ENCODE results near the gene LRCH1.

The LRCH1 gene

DNA sequence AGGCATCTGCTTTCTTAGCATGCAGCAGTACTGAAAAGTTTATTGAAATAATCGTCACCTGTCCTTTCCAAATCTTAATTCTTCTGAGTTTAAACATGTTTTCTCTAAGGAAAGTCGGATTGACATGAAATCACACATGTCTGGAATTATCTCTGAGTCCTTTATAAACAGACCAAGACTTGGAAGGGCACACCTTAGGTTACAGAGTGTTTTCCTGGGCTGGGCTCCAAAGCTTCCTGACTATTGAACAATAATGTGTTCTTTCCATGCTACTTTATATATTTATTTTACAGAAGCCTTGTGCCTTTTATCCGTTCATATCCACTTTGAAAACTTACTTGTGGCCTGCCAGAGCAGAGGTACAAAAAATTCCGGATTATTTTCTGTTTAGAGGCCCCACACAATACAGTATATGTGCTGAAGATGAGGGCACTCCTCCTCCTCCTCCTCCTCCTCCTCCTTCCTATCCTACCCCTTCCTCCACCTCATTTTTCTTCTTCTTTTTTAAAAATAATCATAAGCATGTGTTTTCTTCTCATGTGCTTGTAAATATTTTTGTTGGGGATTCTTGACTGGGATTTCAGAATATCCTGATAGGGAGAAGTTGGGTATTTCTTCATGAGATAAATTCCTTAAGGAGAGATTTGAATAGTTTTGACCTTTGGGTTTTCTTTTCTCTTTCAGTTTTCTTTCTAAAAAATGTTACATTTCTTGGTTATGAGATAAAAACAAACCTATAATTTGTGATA lies 52.3 kb downstream of the LRCH1 start:
- Histone ChIP-seq H2BK5ac (ENCODE audit: low read depth, low read length, poor library complexity, severe bottlenecking) (no peak overlapping the region), H3K9ac (ENCODE audit: low read length) (no peak overlapping the region), H3K36me3 (ENCODE audit: control insufficient read depth in 1 of 2, insufficient read depth in 2 of 2, low read depth in 1 of 2, low read length in 2 of 2) (no peaks in the 10 kb centered on the region), H3K27me3 (ENCODE audit: control insufficient read depth in 1 of 2, insufficient read depth in 1 of 2, low read length in 2 of 2) (no peaks in the 10 kb centered on the region), H3K18ac (ENCODE audit: low read depth in 1 of 2, low read length in 2 of 2) (no peak overlapping the region), H3K4me3 (ENCODE audit: insufficient read depth in 1 of 2, low read depth in 1 of 2, low read length in 2 of 2) (no peak overlapping the region), H3K14ac (ENCODE audit: low read length in 2 of 2) (no peak overlapping the region), H4K8ac (ENCODE audit: low read length) (no peak overlapping the region), H3K23ac (ENCODE audit: low read length in 2 of 2) (no peak overlapping the region), H4K91ac (ENCODE audit: low read length) (no peak overlapping the region), H2BK15ac (ENCODE audit: low read depth, poor library complexity, severe bottlenecking) (no peak overlapping the region), H3K9me3 (ENCODE audit: control insufficient read depth, low read length) (no peaks in the 10 kb centered on the region), H2AFZ (ENCODE audit: low read depth, low read length) (no peak overlapping the region), H3K4me2 (ENCODE audit: low read length, poor library complexity, severe bottlenecking) (no peak overlapping the region), H3K79me1 (replicated peaks; ENCODE audit: low read length, poor library complexity, severe bottlenecking) (peaks cover 11% of the 10 kb centered on the region), H3K4me1 (ENCODE audit: control insufficient read depth, insufficient read depth, low read depth, low read length) (peaks cover 24% of the 10 kb centered on the region), H2BK12ac (ENCODE audit: low read length in 2 of 2) (no peak overlapping the region), H3K4ac (ENCODE audit: low read depth in 1 of 2, low read length in 2 of 2) (no peak overlapping the region), H3K27ac (ENCODE audit: low read length, poor library complexity, severe bottlenecking) (no peak overlapping the region), H2BK120ac (ENCODE audit: low read depth, low read length) (no peak overlapping the region), H2AK5ac (ENCODE audit: low read length, severe bottlenecking) (no peak overlapping the region)
- no peak for DNase-seq
- WGBS, result 93% methylated on average over 4 of the region's 4 CpGs

DNA sequence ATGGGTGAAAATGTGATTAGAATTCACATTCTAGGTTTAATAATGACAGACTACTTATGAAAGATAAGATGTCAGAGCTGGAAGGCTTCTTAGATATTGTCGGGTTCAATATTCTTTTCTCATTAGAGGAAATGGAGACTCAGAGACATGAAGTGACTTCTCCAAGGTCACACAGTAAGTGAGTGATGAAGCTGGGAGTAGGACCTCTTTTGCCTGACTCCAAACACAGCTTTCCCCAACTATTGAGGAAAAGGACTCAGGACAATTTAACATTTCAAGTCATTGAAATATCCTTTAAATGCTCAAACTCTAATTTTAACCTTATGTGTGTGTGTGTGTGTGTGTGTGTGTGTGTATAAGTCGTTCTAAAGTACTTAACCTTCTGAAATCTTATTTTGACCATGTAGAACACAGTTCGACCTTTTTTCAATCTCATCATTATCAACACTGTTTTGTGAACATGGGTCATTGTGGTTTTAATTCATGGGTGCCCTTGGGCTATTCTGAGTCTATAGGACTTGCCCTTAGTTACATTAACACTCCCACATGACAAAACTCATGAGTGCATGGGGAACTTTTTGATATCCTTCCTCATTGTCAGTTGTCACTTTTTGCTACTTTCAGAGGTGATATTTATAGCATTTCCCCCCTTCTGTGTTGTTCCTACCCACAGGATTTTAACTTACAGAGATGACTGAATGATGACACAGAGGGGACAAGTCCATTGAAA lies 53.0 kb downstream of the LRCH1 start:
- no peak overlapping the region for H3K14ac ChIP-seq (ENCODE audit: low read length in 2 of 2)
- H3K4me3 ChIP-seq (ENCODE audit: insufficient read depth in 1 of 2, low read depth in 1 of 2, low read length in 2 of 2), result no peak overlapping the region
- H2BK15ac ChIP-seq (ENCODE audit: low read depth, poor library complexity, severe bottlenecking), result no peak overlapping the region
- H3K18ac ChIP-seq (ENCODE audit: low read depth in 1 of 2, low read length in 2 of 2), result no peak overlapping the region
- no peaks in the 10 kb centered on the region for H3K36me3 ChIP-seq (ENCODE audit: control insufficient read depth in 1 of 2, insufficient read depth in 2 of 2, low read depth in 1 of 2, low read length in 2 of 2)
- H3K4me2 ChIP-seq (ENCODE audit: low read length, poor library complexity, severe bottlenecking), result no peak overlapping the region
- 100% methylated on average over 1 of the region's 3 CpGs for WGBS
- peaks cover 12% of the 10 kb centered on the region for H3K79me1 ChIP-seq (replicated peaks; ENCODE audit: low read length, poor library complexity, severe bottlenecking)
- H3K27me3 ChIP-seq (ENCODE audit: control insufficient read depth in 1 of 2, insufficient read depth in 1 of 2, low read length in 2 of 2), result no peaks in the 10 kb centered on the region
- no peak overlapping the region for H2BK12ac ChIP-seq (ENCODE audit: low read length in 2 of 2)
- H2BK5ac ChIP-seq (ENCODE audit: low read depth, low read length, poor library complexity, severe bottlenecking), result no peak overlapping the region
- peak overlapping the region; percentile 90 for H3K27ac ChIP-seq (ENCODE audit: low read length, poor library complexity, severe bottlenecking)
- peak overlapping the region; percentile 38 for H2AK5ac ChIP-seq (ENCODE audit: low read length, severe bottlenecking)
- no peak overlapping the region for H4K8ac ChIP-seq (ENCODE audit: low read length)
- H3K4me1 ChIP-seq (ENCODE audit: control insufficient read depth, insufficient read depth, low read depth, low read length), result peaks cover 22% of the 10 kb centered on the region
- no peak overlapping the region for H3K23ac ChIP-seq (ENCODE audit: low read length in 2 of 2)
- no peak for DNase-seq
- no peak overlapping the region for H2AFZ ChIP-seq (ENCODE audit: low read depth, low read length)
- H3K9ac ChIP-seq (ENCODE audit: low read length), result no peak overlapping the region
- no peak overlapping the region for H3K4ac ChIP-seq (ENCODE audit: low read depth in 1 of 2, low read length in 2 of 2)
- no peaks in the 10 kb centered on the region for H3K9me3 ChIP-seq (ENCODE audit: control insufficient read depth, low read length)
- no peak overlapping the region for H4K91ac ChIP-seq (ENCODE audit: low read length)
- no peak overlapping the region for H2BK120ac ChIP-seq (ENCODE audit: low read depth, low read length)

DNA sequence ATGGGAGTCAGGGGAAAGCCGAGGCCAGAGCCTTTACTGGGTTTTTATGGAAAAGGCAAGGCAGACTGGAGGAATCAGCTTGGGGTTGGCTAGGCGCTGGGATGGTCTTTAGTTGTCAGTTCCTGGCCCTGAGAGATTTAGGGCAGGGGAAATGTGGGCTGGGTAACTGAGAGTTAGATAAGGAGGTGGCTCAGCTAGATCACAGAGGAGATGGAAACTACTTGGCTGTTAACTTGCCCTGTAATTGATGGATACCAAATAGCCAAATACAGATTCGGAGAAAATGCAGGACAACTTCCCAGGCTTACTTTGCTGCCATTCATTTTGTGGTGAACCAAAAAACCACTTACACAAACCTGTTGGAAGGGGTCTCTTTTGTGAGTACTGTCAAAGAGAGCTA lies 54.0 kb downstream of the LRCH1 start:
- Histone ChIP-seq H2BK12ac (ENCODE audit: low read length in 2 of 2) (no peak overlapping the region), H3K4ac (ENCODE audit: low read depth in 1 of 2, low read length in 2 of 2) (peak overlapping the region in 1 of 2 experiments; percentile 15), H2BK120ac (ENCODE audit: low read depth, low read length) (no peak overlapping the region), H3K9me3 (ENCODE audit: control insufficient read depth, low read length) (no peaks in the 10 kb centered on the region), H3K4me1 (ENCODE audit: control insufficient read depth, insufficient read depth, low read depth, low read length) (peaks cover 18% of the 10 kb centered on the region), H3K27me3 (ENCODE audit: control insufficient read depth in 1 of 2, insufficient read depth in 1 of 2, low read length in 2 of 2) (no peaks in the 10 kb centered on the region), H2AFZ (ENCODE audit: low read depth, low read length) (no peak overlapping the region), H3K4me2 (ENCODE audit: low read length, poor library complexity, severe bottlenecking) (peak overlapping the region; percentile 3), H4K91ac (ENCODE audit: low read length) (no peak overlapping the region), H2BK5ac (ENCODE audit: low read depth, low read length, poor library complexity, severe bottlenecking) (peak overlapping the region; percentile 58), H3K4me3 (ENCODE audit: insufficient read depth in 1 of 2, low read depth in 1 of 2, low read length in 2 of 2) (no peak overlapping the region), H3K79me1 (replicated peaks; ENCODE audit: low read length, poor library complexity, severe bottlenecking) (peaks cover 13% of the 10 kb centered on the region), H4K8ac (ENCODE audit: low read length) (no peak overlapping the region), H2BK15ac (ENCODE audit: low read depth, poor library complexity, severe bottlenecking) (no peak overlapping the region), H3K23ac (ENCODE audit: low read length in 2 of 2) (no peak overlapping the region), H3K36me3 (ENCODE audit: control insufficient read depth in 1 of 2, insufficient read depth in 2 of 2, low read depth in 1 of 2, low read length in 2 of 2) (no peaks in the 10 kb centered on the region), H3K18ac (ENCODE audit: low read depth in 1 of 2, low read length in 2 of 2) (no peak overlapping the region), H3K9ac (ENCODE audit: low read length) (no peak overlapping the region), H3K27ac (ENCODE audit: low read length, poor library complexity, severe bottlenecking) (peak overlapping the region; percentile 90), H2AK5ac (ENCODE audit: low read length, severe bottlenecking) (peak overlapping the region; percentile 99), H3K14ac (ENCODE audit: low read length in 2 of 2) (peak overlapping the region in 1 of 2 experiments; percentile 3)
- 61% methylated on average over 3 of the region's 3 CpGs for WGBS
- no peak for DNase-seq

DNA sequence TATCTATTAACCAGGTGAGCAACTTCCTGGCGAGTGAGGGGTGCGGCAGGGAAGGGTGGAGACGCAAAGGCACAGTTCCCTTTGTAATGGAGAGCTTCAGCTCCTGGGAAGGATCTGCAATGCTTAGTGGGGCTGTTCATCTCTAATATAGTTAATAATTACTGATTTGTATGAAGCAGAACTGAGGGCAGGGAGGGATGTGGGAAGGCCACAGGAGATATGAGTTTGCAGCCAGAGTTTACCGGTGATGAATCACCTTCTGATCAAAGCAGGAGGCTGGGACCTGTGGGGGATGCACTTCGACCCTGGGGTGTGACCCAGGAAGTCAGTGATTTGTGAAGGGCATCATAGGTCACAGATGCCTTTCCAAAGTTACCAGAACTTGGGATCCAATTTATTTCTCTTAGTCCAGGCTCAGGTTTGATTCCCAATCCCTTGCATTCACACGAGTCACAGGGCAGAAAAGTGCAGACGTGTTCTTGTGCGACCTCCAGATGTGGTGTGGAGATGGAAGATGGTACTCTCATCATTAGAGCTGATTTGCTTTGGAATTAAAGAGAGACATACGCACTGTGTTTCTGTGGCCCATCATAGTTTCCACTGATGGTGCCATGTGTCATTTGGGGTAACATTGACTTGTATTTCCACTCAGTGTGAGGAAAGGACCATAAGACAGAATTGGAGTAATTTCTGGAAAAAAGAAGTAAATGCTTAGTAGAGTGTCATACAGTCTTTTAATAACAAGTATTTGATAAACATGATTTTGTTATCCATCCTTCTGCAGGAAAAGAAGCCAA lies 55.0 kb downstream of the LRCH1 start:
- H2BK120ac ChIP-seq (ENCODE audit: low read depth, low read length), result no peak overlapping the region
- no peak overlapping the region for H2BK15ac ChIP-seq (ENCODE audit: low read depth, poor library complexity, severe bottlenecking)
- no peak overlapping the region for H3K4ac ChIP-seq (ENCODE audit: low read depth in 1 of 2, low read length in 2 of 2)
- H4K8ac ChIP-seq (ENCODE audit: low read length), result no peak overlapping the region
- peak overlapping the region; percentile 90 for H3K27ac ChIP-seq (ENCODE audit: low read length, poor library complexity, severe bottlenecking)
- H2AK5ac ChIP-seq (ENCODE audit: low read length, severe bottlenecking), result peak overlapping the region; percentile 92
- DNase-seq, result no peak
- no peak overlapping the region for H2BK12ac ChIP-seq (ENCODE audit: low read length in 2 of 2)
- no peak overlapping the region for H3K23ac ChIP-seq (ENCODE audit: low read length in 2 of 2)
- peaks cover 13% of the 10 kb centered on the region for H3K79me1 ChIP-seq (replicated peaks; ENCODE audit: low read length, poor library complexity, severe bottlenecking)
- H2AFZ ChIP-seq (ENCODE audit: low read depth, low read length), result no peak overlapping the region
- H3K4me1 ChIP-seq (ENCODE audit: control insufficient read depth, insufficient read depth, low read depth, low read length), result peaks cover 18% of the 10 kb centered on the region
- H3K14ac ChIP-seq (ENCODE audit: low read length in 2 of 2), result no peak overlapping the region
- no peaks in the 10 kb centered on the region for H3K36me3 ChIP-seq (ENCODE audit: control insufficient read depth in 1 of 2, insufficient read depth in 2 of 2, low read depth in 1 of 2, low read length in 2 of 2)
- no peaks in the 10 kb centered on the region for H3K27me3 ChIP-seq (ENCODE audit: control insufficient read depth in 1 of 2, insufficient read depth in 1 of 2, low read length in 2 of 2)
- H2BK5ac ChIP-seq (ENCODE audit: low read depth, low read length, poor library complexity, severe bottlenecking), result no peak overlapping the region
- H4K91ac ChIP-seq (ENCODE audit: low read length), result no peak overlapping the region
- no peak overlapping the region for H3K4me3 ChIP-seq (ENCODE audit: insufficient read depth in 1 of 2, low read depth in 1 of 2, low read length in 2 of 2)
- no peak overlapping the region for H3K18ac ChIP-seq (ENCODE audit: low read depth in 1 of 2, low read length in 2 of 2)
- 80% methylated on average over 9 of the region's 9 CpGs for WGBS
- H3K9ac ChIP-seq (ENCODE audit: low read length), result no peak overlapping the region
- H3K9me3 ChIP-seq (ENCODE audit: control insufficient read depth, low read length), result no peaks in the 10 kb centered on the region
- H3K4me2 ChIP-seq (ENCODE audit: low read length, poor library complexity, severe bottlenecking), result peak overlapping the region; percentile 59
